Tibial artery (tissue), 4 donors: ENCODE results near the gene SMAD9.

Experiments used
- DNase-seq, 2 donors: peaks; one replicate each; pipeline ENCODE4 v3.0.0-alpha.2; 2019
- H3K27ac ChIP-seq, 2 donors: fragments of 200-600 bp; sonication (generic) in 1 of 2; 1 replicate in 1 of 2; 2 replicates in 1 of 2; pipeline ENCODE4 v1.5.1; 2018 to 2019; ENCODE audit warnings: mild to moderate bottlenecking in 1 of 2
- H3K27me3 ChIP-seq, 2 donors: fragments of 200-600 bp; sonication (generic) in 1 of 2; one replicate each; pipeline versions ENCODE4 v1.5.1 to v1.6.0; 2016 to 2019
- H3K36me3 ChIP-seq, 3 donors: fragments of 200-600 bp; sonication (generic) in 2 of 3; one replicate each; pipeline ENCODE4 v1.5.1; 2016 to 2019; ENCODE audit warnings: mild to moderate bottlenecking in 2 of 3
- H3K4me1 ChIP-seq, 4 donors: fragments of 200-600 bp; sonication (generic) in 2 of 4; 1 replicate in 3 of 4; 2 replicates in 1 of 4; pipeline ENCODE4 v1.5.1; 2016 to 2019
- H3K4me3 ChIP-seq, 2 donors: fragments of 200-600 bp; sonication (generic) in 1 of 2; 1 replicate in 1 of 2; 2 replicates in 1 of 2; pipeline ENCODE4 v1.5.1; 2018 to 2019; ENCODE audit warnings: mild to moderate bottlenecking in 2 of 2
- H3K9me3 ChIP-seq, 3 donors: fragments of 200-600 bp; sonication (generic) in 1 of 3; one replicate each; pipeline ENCODE4 v1.5.1; 2016 to 2019
- intact Hi-C: fragments of 100-400 bp; cut with DNase I; formaldehyde crosslinking; loops from one replicate; pipeline ENCODE4 v1.15.0; 2023; ENCODE audit warnings: low total_unique reads
- TF ChIP-seq, protein P1 (sequence below), 2 experiments: fragments of 200-600 bp in 1 of 2; fragments of 450-650 bp in 1 of 2; IDR thresholded peaks; one replicate each; pipeline ENCODE4 v1.5.1; 2017 to 2019; ENCODE audit warnings: antibody characterized with exemption in 2 of 2, mild to moderate bottlenecking in 1 of 2, moderate library complexity in 1 of 2

The SMAD9 gene

DNA sequence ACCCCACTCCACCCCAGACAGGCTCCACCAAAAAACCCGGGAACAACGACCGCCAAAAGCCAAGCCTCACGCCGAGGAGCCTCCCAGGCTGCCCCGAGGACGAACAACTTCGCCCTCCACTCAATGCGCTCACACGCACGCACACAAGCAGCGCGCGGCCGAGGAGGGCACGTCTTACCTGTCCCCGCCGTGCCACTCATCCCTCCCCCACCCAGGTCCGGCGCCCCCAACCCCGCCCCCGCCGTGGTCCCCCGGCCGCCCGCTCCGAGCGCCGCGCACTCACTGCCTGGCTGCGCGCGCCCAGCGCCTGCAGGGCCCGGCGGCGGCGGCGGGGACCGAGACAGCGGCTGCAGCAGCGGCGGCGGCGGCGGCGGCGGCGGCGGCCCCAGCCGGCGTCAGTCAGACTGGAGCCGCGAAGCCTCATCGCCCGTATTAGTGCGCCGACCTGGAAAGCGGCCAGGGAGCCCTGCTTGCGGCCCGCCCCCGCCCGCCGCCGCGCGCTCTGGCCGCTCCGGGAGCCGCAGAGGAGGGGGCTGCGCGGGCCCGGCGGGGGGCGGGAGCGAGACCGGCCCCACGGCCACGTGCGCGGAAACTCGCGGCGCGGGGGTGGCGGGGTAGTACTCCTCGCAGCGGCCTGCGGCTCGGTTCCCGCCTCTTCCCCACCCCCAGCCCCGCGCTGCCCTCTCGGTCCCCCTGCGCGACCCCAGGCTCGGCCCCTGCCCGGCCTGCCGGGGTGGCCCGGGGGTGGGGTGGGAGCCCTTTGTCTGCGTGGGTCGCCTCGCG, at the start of gene SMAD9:
Gene SMAD9 (minus strand): TSS at position 406 of the 783 bp plus-strand sequence. CDS start 40,549 bp downstream, outside the sequence.
- TF ChIP-seq, protein P1, sequence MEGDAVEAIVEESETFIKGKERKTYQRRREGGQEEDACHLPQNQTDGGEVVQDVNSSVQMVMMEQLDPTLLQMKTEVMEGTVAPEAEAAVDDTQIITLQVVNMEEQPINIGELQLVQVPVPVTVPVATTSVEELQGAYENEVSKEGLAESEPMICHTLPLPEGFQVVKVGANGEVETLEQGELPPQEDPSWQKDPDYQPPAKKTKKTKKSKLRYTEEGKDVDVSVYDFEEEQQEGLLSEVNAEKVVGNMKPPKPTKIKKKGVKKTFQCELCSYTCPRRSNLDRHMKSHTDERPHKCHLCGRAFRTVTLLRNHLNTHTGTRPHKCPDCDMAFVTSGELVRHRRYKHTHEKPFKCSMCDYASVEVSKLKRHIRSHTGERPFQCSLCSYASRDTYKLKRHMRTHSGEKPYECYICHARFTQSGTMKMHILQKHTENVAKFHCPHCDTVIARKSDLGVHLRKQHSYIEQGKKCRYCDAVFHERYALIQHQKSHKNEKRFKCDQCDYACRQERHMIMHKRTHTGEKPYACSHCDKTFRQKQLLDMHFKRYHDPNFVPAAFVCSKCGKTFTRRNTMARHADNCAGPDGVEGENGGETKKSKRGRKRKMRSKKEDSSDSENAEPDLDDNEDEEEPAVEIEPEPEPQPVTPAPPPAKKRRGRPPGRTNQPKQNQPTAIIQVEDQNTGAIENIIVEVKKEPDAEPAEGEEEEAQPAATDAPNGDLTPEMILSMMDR (IDR thresholded peaks at IDR 0.05), result no peak
- Histone ChIP-seq H3K36me3 (no peaks in the 10 kb centered on the region), H3K4me3 (peak within 1 kb of the TSS; percentile 68 to 92), H3K9me3 (no peaks in the 10 kb centered on the region), H3K4me1 (peaks cover 0 to 41% (median 15%) of the 10 kb centered on the region in 4 donors), H3K27me3 (no peaks in the 10 kb centered on the region), H3K27ac (peak within 1 kb of the TSS; percentile 87 to 97)
- DNase-seq, result peak; percentile 77 to 87
- intact Hi-C loops, result no loop called here

DNA sequence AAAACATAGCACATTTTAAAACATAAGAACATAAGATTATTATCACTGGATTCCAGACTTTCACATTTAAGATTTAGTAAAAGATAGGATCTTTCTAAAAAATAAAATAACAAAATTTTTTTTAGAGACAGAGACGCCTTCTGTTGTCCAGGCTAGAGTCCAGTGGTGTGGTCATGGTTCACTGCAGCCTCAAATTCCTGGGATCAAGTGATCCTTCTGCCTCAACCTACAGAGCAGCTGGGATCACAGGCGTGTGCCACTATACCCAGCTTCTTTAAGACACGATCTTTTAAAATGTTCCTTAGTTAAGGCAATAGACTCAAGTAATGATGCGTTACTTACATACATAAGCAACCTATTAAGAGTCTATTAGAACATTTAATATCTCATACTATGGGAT, 46.4 kb upstream of the SMAD9 start:
- TF ChIP-seq, protein P1 (IDR thresholded peaks at IDR 0.05), result no peak
- H3K27ac ChIP-seq, result no peak overlapping the region
- H3K36me3 ChIP-seq, result peaks cover 29 to 54% (median 49%) of the 10 kb centered on the region in 3 donors
- H3K9me3 ChIP-seq, result no peaks in the 10 kb centered on the region
- no peak overlapping the region for H3K4me3 ChIP-seq
- no peak for DNase-seq
- intact Hi-C loops, result no loop called here
- no peaks in the 10 kb centered on the region for H3K27me3 ChIP-seq
- H3K4me1 ChIP-seq, result no peaks in the 10 kb centered on the region

DNA sequence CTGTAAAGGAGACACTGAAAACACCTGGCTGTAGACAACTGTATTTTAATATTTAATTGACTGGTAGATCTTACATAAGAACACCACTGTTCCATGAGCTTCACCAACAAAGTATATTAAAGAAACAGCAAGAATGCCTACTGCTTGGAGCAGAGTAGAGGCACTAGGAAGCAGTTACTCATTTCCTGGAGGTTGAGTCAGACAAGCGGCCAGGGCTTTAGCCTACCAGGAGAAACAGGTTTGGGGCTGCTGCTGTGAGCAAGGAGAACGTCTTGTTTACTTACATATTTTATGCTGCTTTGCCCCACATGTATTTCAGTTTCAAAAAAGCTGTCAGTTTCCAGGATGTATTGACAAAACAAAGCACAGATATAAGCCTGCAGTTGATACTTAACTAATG, 45.7 kb upstream of the SMAD9 start:
- TF ChIP-seq, protein P1 (IDR thresholded peaks at IDR 0.05), result no peak
- Histone ChIP-seq H3K36me3 (peaks cover 27 to 48% (median 42%) of the 10 kb centered on the region in 3 donors), H3K4me1 (no peaks in the 10 kb centered on the region), H3K4me3 (no peak overlapping the region), H3K27me3 (no peaks in the 10 kb centered on the region), H3K9me3 (no peaks in the 10 kb centered on the region), H3K27ac (no peak overlapping the region)
- intact Hi-C loops, result no loop called here
- DNase-seq, result no peak

DNA sequence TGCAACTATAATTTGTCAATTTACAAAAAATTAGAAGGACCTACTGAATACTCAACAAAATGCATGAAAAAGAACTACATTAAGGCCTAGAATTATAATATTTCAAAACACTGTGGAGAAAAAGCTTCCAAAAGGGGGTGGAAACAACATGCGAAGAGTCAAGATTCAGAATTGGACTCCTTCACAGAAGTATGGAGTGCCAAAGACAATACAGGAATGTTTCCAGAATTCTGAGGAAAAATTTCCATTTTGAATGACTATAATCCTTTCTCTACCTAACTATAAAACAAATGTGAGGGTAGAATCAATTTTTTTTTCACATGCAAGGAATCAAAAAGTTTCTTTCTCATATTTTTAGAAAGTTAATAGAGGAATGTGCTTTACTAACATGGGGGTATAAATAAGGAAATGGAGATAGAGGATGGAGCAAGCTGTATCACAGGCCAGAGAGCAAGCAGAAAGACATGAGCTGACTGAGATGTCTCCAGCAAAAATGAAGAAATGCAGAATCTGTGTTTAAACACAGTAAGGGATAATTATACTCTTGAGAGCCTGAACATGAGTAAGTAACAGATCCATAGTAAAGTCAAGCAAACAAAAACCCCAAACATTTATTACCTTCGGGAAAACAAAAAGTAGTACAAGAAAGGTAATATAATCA, 39.5 kb upstream of the SMAD9 start:
- Histone ChIP-seq H3K4me1 (peaks cover 0 to 20% (median 1%) of the 10 kb centered on the region in 4 donors), H3K4me3 (no peak overlapping the region), H3K9me3 (no peaks in the 10 kb centered on the region), H3K27ac (peak overlapping the region; percentile 42 to 43), H3K27me3 (no peaks in the 10 kb centered on the region), H3K36me3 (peaks cover 11 to 16% (median 11%) of the 10 kb centered on the region in 3 donors)
- TF ChIP-seq, protein P1 (IDR thresholded peaks at IDR 0.05), result no peak
- DNase-seq, result no peak
- intact Hi-C loops, result no loop called here

DNA sequence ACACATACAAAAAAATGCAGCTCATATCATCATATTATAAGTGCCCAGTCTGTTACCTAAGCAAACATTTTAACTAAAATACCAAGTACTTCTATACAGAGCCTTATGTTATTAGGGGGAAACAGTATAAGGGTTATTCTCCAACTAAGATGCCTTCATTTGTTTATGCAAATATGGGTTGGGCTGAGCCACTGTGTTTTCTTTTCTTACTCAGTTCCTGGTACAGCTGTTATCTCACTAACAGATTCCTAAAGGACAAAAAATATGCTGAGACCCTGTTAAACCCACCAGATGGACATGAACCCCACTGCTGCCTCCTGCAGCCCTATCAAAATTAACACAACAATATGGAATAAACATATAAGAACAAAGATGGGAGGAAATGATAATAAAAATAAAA, 34.5 kb upstream of the SMAD9 start:
- intact Hi-C loops, result no loop called here
- no peaks in the 10 kb centered on the region for H3K27me3 ChIP-seq
- H3K9me3 ChIP-seq, result no peaks in the 10 kb centered on the region
- peaks cover 0 to 28% (median 15%) of the 10 kb centered on the region in 3 donors for H3K36me3 ChIP-seq
- H3K27ac ChIP-seq, result no peak overlapping the region
- H3K4me1 ChIP-seq, result peaks cover 0 to 8% (median 0%) of the 10 kb centered on the region in 4 donors
- DNase-seq, result no peak
- TF ChIP-seq, protein P1 (IDR thresholded peaks at IDR 0.05), result no peak
- H3K4me3 ChIP-seq, result no peak overlapping the region
